Measurements from ENCODE around the gene PLEKHA5.

PLEKHA5 gene

GRCh38 chr12:19246933-19247332, 117.4 kb downstream of the PLEKHA5 start:
- in situ Hi-C loops (cut with MboI; ENCODE audit: low pct_unique_long_range_greater_than_20kb, low sequenced_read_pairs, unreplicated experiment) = no loop called here
- no peak for DNase-seq (ENCODE audit: low spot score)
- TF ChIP-seq CTCF (IDR thresholded peaks at IDR 0.05; ENCODE audit: extremely low read depth, insufficient read depth, missing control alignments) = no peak

GRCh38 chr12:19248929-19249602, 119.5 kb downstream of the PLEKHA5 start:
- in situ Hi-C loops (cut with MboI; ENCODE audit: low pct_unique_long_range_greater_than_20kb, low sequenced_read_pairs, unreplicated experiment) = no loop called here
- no peak for DNase-seq (ENCODE audit: low spot score)
- no peak for TF ChIP-seq CTCF (IDR thresholded peaks at IDR 0.05; ENCODE audit: extremely low read depth, insufficient read depth, missing control alignments)

GRCh38 chr12:19251481-19252132, 122.1 kb downstream of the PLEKHA5 start:
- no peak for DNase-seq (ENCODE audit: low spot score)
- in situ Hi-C loops (cut with MboI; ENCODE audit: low pct_unique_long_range_greater_than_20kb, low sequenced_read_pairs, unreplicated experiment) = no loop called here
- no peak for TF ChIP-seq CTCF (IDR thresholded peaks at IDR 0.05; ENCODE audit: extremely low read depth, insufficient read depth, missing control alignments)

- in situ Hi-C loops (cut with MboI; ENCODE audit: low pct_unique_long_range_greater_than_20kb, low sequenced_read_pairs, unreplicated experiment) = no loop called here
- no peak for TF ChIP-seq CTCF (IDR thresholded peaks at IDR 0.05; ENCODE audit: extremely low read depth, insufficient read depth, missing control alignments)
- no peak for DNase-seq (ENCODE audit: low spot score)
Measured at GRCh38 chr12:19260135-19260534, 130.6 kb downstream of the PLEKHA5 start.

GRCh38 chr12:19261773-19262172, 132.2 kb downstream of the PLEKHA5 start:
- no peak for TF ChIP-seq CTCF (IDR thresholded peaks at IDR 0.05; ENCODE audit: extremely low read depth, insufficient read depth, missing control alignments)
- no peak for DNase-seq (ENCODE audit: low spot score)
- in situ Hi-C loops (cut with MboI; ENCODE audit: low pct_unique_long_range_greater_than_20kb, low sequenced_read_pairs, unreplicated experiment) = no loop called here

- no peak for TF ChIP-seq CTCF (IDR thresholded peaks at IDR 0.05; ENCODE audit: extremely low read depth, insufficient read depth, missing control alignments)
- in situ Hi-C loops (cut with MboI; ENCODE audit: low pct_unique_long_range_greater_than_20kb, low sequenced_read_pairs, unreplicated experiment) = no loop called here
- no peak for DNase-seq (ENCODE audit: low spot score)
Measured at GRCh38 chr12:19263672-19264071, 134.1 kb downstream of the PLEKHA5 start.
